Activated T-cell treated with anti-CD3 and anti-CD28 coated beads for 24 hours (primary cell): ENCODE measurements around the gene RXRA.

Experiments used
- DNase-seq: peaks from one replicate; pipeline ENCODE4 v3.0.0-alpha.2; 2020; ENCODE audit warnings: low read depth

The RXRA gene

GRCh38 chr9:134435550-134436378, 109.5 kb downstream of the RXRA start:
- DNase-seq = no peak

DNA sequence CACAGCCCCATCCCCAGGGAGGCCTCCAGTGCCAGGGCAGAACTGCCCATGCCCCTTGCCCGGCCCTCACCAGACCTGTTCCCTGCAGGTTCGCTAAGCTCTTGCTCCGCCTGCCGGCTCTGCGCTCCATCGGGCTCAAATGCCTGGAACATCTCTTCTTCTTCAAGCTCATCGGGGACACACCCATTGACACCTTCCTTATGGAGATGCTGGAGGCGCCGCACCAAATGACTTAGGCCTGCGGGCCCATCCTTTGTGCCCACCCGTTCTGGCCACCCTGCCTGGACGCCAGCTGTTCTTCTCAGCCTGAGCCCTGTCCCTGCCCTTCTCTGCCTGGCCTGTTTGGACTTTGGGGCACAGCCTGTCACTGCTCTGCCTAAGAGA, 110.1 kb downstream of the RXRA start:
- DNase-seq = no peak

GRCh38 chr9:134436911-134437310, 110.7 kb downstream of the RXRA start:
- DNase-seq = no peak

DNA sequence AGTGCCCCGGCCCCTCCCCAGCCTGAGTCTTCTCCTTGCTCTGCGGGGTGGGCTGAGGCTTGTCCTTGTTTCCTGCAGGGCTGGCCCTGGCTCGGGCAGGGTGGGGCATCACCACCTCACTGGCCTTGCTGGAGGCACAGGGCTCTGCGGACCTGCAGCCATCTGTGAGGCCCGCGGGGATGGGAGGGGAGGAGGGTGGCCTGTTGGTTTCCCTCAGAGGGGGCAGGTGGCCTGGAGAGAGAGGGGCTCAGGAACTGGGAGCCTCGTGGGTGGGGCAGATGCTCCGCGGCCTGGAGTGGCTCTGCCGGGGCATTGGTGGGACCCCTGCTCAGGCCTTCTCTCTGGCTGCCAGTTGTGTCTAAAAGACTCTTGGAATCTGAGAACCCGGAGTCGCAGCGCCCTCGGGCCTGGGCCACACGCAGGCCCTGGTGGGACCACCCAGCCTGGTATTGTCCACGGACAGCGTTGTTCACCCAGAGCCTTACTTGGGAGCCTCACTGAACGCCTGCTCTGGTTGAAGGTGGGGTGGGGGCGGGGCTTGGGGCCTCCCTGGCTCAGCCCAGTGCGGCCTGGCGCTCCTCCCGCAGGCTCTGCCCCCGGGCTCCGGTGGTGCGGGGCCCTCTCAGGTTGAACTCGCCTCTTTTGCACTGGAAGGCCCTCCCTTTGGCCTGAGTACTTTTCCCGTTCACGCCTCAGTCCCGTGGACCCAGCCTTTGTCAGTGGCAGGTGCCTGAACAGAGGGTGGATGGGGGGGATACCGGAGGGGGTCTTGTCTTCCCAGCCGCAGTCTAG, 111.3 kb downstream of the RXRA start:
- DNase-seq = no peak

- no peak for DNase-seq
These were observed 112.0 kb downstream of the RXRA start for GRCh38 chr9:134438195-134438788.

DNA sequence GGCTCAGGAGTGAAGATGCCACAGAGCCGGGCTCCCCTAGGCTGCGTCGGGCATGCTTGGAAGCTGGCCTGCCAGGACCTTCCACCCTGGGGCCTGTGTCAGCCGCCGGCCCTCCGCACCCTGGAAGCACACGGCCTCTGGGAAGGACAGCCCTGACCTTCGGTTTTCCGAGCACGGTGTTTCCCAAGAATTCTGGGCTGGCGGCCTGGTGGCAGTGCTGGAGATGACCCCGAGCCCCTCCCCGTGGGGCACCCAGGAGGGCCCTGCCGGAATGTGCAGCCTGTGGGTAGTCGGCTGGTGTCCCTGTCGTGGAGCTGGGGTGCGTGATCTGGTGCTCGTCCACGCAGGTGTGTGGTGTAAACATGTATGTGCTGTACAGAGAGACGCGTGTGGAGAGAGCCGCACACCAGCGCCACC, 113.1 kb downstream of the RXRA start:
- DNase-seq = no peak

- DNase-seq = no peak
These were observed 114.5 kb downstream of the RXRA start for GRCh38 chr9:134440636-134441226.

GRCh38 chr9:134441227-134442084, 115.2 kb downstream of the RXRA start:
- DNase-seq = no peak

DNA sequence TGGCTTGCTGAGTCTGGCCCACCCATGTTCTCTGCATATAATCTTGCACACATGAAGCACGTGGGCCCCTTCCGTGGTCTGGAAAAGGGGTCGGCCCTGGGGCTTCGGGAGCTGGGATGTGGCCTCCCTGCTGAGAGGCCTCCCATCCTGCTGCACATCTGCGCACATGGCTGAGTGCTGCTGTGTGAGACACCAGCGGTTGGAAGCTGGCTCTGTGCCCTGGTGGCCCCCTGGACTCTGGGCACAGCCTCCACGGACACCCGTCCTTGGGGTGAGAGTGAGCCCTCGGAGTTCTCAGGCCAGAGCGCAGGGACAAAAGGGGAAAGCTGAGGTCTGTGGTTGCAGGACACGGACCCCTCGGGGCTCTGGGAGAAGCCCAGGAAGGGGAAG, 115.8 kb downstream of the RXRA start:
- DNase-seq = no peak

DNA sequence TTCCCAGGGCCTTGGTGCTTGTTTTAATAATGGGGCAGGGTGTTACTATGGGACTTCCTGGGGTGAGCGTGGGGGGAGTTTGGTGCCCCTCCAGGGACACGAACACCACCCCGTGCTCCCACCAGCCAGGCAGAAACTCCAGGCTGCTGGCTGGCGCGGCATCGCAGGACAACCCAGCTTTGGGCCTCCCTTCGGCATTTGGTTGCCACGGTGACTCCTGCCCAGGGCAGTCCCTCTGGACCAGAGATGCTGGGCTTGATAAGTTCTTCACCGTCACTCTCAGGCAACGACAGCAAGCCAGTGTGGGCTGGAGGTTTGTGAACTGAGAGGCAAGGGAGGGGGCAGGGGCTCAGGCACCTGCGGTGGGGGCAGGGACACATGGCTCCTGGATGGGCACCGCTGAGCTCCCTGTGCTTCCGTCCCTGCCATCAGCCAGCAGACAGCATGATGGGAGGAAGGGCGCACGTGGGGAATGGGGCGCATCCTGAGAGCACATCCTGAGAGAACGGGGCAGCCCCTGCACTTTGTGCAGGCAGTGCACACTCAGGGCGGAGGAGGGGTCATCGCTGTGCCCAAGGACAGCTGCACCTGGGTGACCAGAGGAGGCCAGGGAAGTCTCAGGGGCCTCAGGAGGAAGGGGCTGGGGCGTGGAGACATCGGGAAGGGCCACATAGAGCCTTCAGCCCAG, 116.4 kb downstream of the RXRA start:
- no peak for DNase-seq

GRCh38 chr9:134443174-134444037, 117.2 kb downstream of the RXRA start:
- peak; percentile 83 for DNase-seq

DNA sequence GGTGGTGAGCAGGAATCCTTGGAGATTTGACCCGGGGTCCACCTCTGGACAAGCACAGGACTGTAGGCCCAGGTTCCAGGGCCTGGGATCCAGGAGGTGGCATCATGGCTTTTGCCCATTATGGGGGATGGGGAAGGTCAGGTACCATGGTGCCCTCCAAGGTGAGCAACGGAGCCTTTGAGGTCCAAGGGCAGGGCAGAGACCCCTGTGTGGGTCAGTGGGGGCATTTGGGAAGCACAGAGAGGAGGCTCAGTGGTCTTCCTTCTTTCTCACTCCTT, 117.7 kb downstream of the RXRA start:
- no peak for DNase-seq

GRCh38 chr9:134445000-134445399, 118.7 kb downstream of the RXRA start:
- no peak for DNase-seq

DNA sequence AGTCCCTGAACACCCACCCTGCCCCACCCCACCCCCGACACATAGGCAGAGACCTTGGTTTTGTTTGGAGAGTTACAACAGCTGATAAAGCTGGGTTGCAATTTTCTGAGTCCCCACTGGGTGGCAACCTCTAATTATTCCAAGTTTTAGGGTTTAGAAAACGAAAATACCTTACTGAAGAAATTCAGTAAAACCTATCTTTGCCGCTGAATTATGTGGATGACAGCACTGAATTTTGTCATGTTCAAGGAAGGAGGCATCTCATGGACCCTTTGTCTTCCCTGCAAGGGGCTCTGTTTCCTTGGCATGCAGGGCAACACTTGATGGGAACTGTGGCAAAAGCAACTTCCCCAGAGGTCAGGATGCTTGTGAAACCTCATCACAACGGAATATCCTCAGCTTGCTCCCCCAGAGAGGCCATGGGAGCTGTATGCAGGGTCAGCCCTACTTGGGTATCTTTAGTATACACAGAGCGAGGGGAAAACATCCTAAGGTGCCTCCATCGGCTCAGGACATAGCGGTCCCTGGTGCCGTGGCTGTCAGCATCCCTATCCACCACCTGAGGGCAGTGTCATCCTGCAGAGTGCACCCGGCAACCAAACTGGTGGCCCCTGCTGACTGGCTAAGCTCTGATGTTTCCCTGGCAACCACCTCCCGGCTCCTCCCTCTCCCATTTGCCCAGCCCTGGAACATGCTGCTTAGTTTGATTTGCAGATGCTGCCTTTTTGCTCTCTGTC, 123.1 kb downstream of the RXRA start:
- DNase-seq = peak; percentile 82

GRCh38 chr9:134451700-134452458, 125.6 kb downstream of the RXRA start:
- no peak for DNase-seq

DNA sequence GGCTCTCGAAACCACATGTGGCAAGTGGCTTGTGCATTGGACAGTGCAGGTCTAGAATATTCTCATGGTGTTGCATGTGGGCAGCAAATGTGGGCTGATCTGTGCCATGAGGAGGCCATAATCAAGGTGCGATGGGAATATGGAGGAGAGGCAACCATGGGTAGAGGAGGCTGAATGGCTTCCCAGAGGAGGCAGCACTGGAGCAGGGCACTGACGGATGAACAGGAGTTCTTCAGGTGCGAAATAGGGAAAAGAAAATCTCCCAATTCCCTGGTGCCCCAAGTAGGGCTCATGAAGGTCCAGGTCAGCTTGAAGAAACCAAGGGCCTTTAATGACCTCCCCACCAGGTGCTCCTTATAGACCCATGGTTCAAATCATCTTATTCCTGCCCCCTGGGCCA, 126.5 kb downstream of the RXRA start:
- no peak for DNase-seq

DNA sequence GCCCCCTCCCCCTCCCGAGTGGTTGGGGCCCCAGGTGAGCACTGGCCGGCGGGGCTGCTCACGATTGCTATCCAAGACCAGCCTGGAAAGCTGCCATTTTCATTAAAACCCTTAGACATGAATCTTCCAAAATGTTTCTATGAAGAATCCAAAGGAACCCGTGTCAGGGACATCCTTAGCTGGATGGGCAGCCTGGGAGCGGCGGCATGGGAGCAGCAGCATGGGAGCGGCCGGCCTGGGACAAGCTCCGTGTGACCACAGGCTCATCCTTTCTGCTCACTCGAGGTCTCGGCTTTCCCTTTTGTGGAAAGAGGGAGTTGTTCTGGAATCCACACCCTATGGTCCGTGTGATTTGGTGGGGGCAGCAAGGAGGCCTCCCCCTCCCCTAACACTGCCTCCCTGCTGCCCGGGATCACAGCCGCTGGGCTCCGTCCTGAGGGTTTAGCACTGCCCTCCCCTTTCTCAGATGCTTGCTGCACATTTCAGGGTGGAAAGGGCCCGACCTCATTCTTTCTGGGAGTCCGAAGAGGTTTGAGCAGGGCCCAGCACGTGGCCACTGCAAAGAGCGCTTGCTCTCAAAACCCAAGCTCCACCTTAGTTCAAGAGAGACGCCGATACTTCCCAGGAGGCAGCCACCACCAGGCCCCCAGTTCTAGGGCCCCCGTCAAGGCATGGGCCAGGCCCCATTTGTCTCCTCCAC, 127.7 kb downstream of the RXRA start:
- DNase-seq = no peak

DNA sequence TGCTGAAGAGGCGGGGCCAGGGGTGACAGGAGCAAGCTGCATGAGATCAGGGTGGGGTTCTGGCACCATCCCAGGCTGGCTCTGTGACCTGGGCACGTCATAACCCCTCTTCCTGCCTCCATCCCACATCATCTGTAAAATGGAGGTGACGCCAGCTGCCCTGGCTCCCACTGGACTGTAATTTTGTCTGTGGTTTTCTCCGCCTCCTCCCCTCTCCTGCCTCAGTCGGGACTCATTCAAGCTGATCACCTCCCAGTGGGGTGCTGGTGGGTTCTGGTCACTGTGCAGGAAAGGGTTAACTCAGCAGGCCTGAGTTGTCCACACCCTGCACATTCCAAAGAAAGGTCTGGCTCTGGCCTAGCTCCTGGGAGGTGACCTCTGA, 128.2 kb downstream of the RXRA start:
- DNase-seq = no peak
